Endothelial cell of umbilical vein (primary cell): ENCODE measurements around the gene MAP3K21. TPM values are rescaled to one million over a fixed set of nuclear protein-coding genes. Genes with fewer than 3 reads are reported as not detected.

Experiments used
- BruUV-seq: library from RNA; stranded (reverse); fragments of 400-500 nt; replicated peaks from 2 replicates; lab custom pipeline; 2021; lab: Mats Ljungman, UMichigan
- CTCF ChIA-PET: fragments of 300-600, 350-600 bp; sonication (Branson Sonifier 250); formaldehyde crosslinking; loops from one replicate; lab custom pipeline; 2021; ENCODE audit warnings: antibody characterized with exemption, inconsistent platforms; lab: Charles Lee
- POLR2A ChIA-PET: fragments of 300-600, 350-600 bp; sonication (Branson Sonifier 250); formaldehyde crosslinking; loops from one replicate; lab custom pipeline; 2021; ENCODE audit warnings: antibody characterized with exemption, inconsistent platforms; lab: Charles Lee
- DNase-seq: peaks from one replicate; pipeline ENCODE4 v3.0.0-alpha.2; 2011; ENCODE audit warnings: low read depth, low spot score
- FAIRE-seq: peaks from 2 replicates; lab custom pipeline; 2011; peaks lifted over from hg19 to GRCh38; lab: Jason Lieb, UNC
- H2AFZ ChIP-seq: 2 replicates; pipeline ENCODE4 v1.6.0; 2012; ENCODE audit warnings: low read depth, low read length, control low read depth, inconsistent platforms
- H3K27ac ChIP-seq: 2 replicates; pipeline ENCODE4 v1.5.1; 2011; ENCODE audit warnings: low read depth, mild to moderate bottlenecking, control low read depth, low read length, moderate library complexity; ENCODE audit not compliant: insufficient read depth
- H3K27me3 ChIP-seq, 2 experiments: 2 replicates each; pipeline versions ENCODE4 v1.6.0 to v1.6.1; 2011; ENCODE audit warnings: low read length in 2 of 2, mixed read lengths in 1 of 2; ENCODE audit not compliant: control insufficient read depth in 2 of 2, insufficient read depth in 2 of 2
- H3K36me3 ChIP-seq, 2 experiments: 2 replicates in 1 of 2; 3 replicates in 1 of 2; pipeline ENCODE4 v1.5.1; 2011; ENCODE audit warnings: low read length in 2 of 2, mild to moderate bottlenecking in 1 of 2, moderate library complexity in 1 of 2; ENCODE audit not compliant: control insufficient read depth in 2 of 2, insufficient read depth in 2 of 2; ENCODE audit errors: extremely low read depth in 1 of 2
- H3K4me1 ChIP-seq: 3 replicates; pipeline ENCODE4 v1.5.1; 2011; ENCODE audit warnings: mild to moderate bottlenecking, low read length; ENCODE audit not compliant: control insufficient read depth, insufficient read depth; ENCODE audit errors: extremely low read depth
- H3K4me2 ChIP-seq: 2 replicates; pipeline ENCODE4 v1.6.1; 2011; ENCODE audit warnings: low read length, control low read depth, mixed read lengths; ENCODE audit not compliant: insufficient read depth
- H3K4me3 ChIP-seq, 3 experiments: fragments of 200-600 bp in 1 of 3; sonication (generic), shearing (Covaris generic) in 1 of 3; replicated peaks in 1 of 3; 2 replicates each; pipeline ENCODE4 v1.5.1; 2011 to 2016; ENCODE audit warnings: control low read depth in 3 of 3, low read length in 3 of 3, mild to moderate bottlenecking in 2 of 3, inconsistent platforms in 1 of 3, low read depth in 1 of 3, moderate library complexity in 1 of 3; ENCODE audit not compliant: insufficient read depth in 1 of 3
- H3K79me2 ChIP-seq: 2 replicates; pipeline ENCODE4 v1.6.0; 2012; ENCODE audit warnings: low read length, inconsistent platforms; ENCODE audit not compliant: control insufficient read depth, insufficient read depth
- H3K9ac ChIP-seq: replicated peaks from 2 replicates; pipeline ENCODE3; 2011; ENCODE audit warnings: low read length, control low read depth; ENCODE audit not compliant: insufficient read depth; ENCODE audit errors: extremely low read depth
- H3K9me1 ChIP-seq: replicated peaks from 3 replicates; pipeline ENCODE4 v1.6.0; 2011; ENCODE audit warnings: mild to moderate bottlenecking, low read length; ENCODE audit not compliant: control insufficient read depth, insufficient read depth; ENCODE audit errors: extremely low read depth
- H3K9me3 ChIP-seq: replicated peaks from 2 replicates; pipeline ENCODE4 v1.5.1; 2012; ENCODE audit warnings: low read length, inconsistent platforms; ENCODE audit not compliant: control insufficient read depth, insufficient read depth
- H4K20me1 ChIP-seq: replicated peaks from 2 replicates; pipeline ENCODE3; 2011; ENCODE audit warnings: mild to moderate bottlenecking, low read length; ENCODE audit not compliant: control insufficient read depth, insufficient read depth; ENCODE audit errors: extremely low read depth
- CTCF ChIP-seq, 2 donors: IDR thresholded peaks; 1 replicate in 1 of 2; 2 replicates in 1 of 2; pipeline ENCODE4 v1.5.1; 2011; ENCODE audit warnings: low read length in 2 of 2, mild to moderate bottlenecking in 2 of 2, moderate library complexity in 2 of 2, control low read depth in 1 of 2, inconsistent platforms in 1 of 2, low read depth in 1 of 2; ENCODE audit not compliant: insufficient read depth in 1 of 2; ENCODE audit errors: extremely low read depth in 1 of 2
- EZH2 ChIP-seq: IDR thresholded peaks from 2 replicates; pipeline ENCODE4 v1.6.1; 2012; ENCODE audit warnings: borderline replicate concordance, low read depth, mild to moderate bottlenecking, moderate library complexity, low read length, inconsistent platforms; ENCODE audit not compliant: severe bottlenecking
- FOS ChIP-seq: IDR thresholded peaks from 2 replicates; pipeline ENCODE4 v1.6.1; 2011; ENCODE audit warnings: mild to moderate bottlenecking, low read length, moderate library complexity, borderline replicate concordance; ENCODE audit not compliant: insufficient read depth
- GATA2 ChIP-seq: IDR thresholded peaks from 2 replicates; pipeline ENCODE4 v1.7.0; 2011; ENCODE audit warnings: low read depth, mild to moderate bottlenecking, moderate library complexity, mixed read lengths, low read length; ENCODE audit not compliant: insufficient read length, insufficient read depth
- JUN ChIP-seq: IDR thresholded peaks from 2 replicates; pipeline ENCODE4 v1.6.1; 2011; ENCODE audit warnings: borderline replicate concordance, low read depth; ENCODE audit not compliant: insufficient read length, insufficient read depth
- MAX ChIP-seq: IDR thresholded peaks from 2 replicates; pipeline ENCODE4 v1.6.1; 2011; ENCODE audit not compliant: insufficient read depth, insufficient read length
- MYC ChIP-seq: IDR thresholded peaks from one replicate; pipeline ENCODE4 v1.6.1; 2011; ENCODE audit warnings: mild to moderate bottlenecking, low read depth, low read length
- POLR2A ChIP-seq: IDR thresholded peaks from 2 replicates; pipeline ENCODE4 v1.6.1; 2012; ENCODE audit warnings: low read depth, mild to moderate bottlenecking, control low read depth, low read length
- POLR2AphosphoS5 ChIP-seq: IDR thresholded peaks from 2 replicates; pipeline ENCODE4 v1.6.1; 2012; ENCODE audit warnings: low read depth, mild to moderate bottlenecking, control low read depth, low read length, moderate library complexity; ENCODE audit not compliant: insufficient read depth
- dilution Hi-C: fragments of 300-500 bp; cut with MboI; formaldehyde crosslinking; loops from one replicate; pipeline ENCODE4 v1.15.0; 2019; ENCODE audit warnings: low sequenced_read_pairs; ENCODE audit not compliant: extremely low pct_ligation_motif_present
- intact Hi-C: fragments of 100-400 bp; cut with micrococcal nuclease; formaldehyde crosslinking; loops from one replicate; pipeline ENCODE4 v1.10.0; 2022
- polyA plus RNA-seq, 4 experiments: library from polyadenylated mRNA; depleted of rRNA in 3 of 4; stranded (reverse) in 3 of 4; unstranded in 1 of 4; fragments of >200 nt; gene quantifications; 2 replicates each; pipeline versions ENCODE4 v1.2.1 to v1.2.3, GENCODE V29; 2011 to 2012; ENCODE audit warnings: missing spikeins in 1 of 4
- total RNA-seq: library from RNA; stranded (reverse); gene quantifications from 2 replicates; pipeline ENCODE4 v1.2.3, GENCODE V29; 2021

MAP3K21 gene
- total and polyA plus RNA-seq, 2 donors (not counting 3 experiments of a cell fraction or from before 2014, with no cell fraction given), result 0.65 to 0.95 TPM

GRCh38 chr1:233406994-233407631 is 79.6 kb downstream of the MAP3K21 start:
- DNase-seq (no peak), FAIRE-seq (no peak)
- no peaks in the 10 kb centered on the region for H3K9me3 ChIP-seq
- H3K27ac ChIP-seq, result no peak overlapping the region
- no peaks in the 10 kb centered on the region for H3K4me1 ChIP-seq
- no peak overlapping the region for H3K4me2 ChIP-seq
- dilution Hi-C loops, result no loop called here
- H3K4me3 ChIP-seq, result no peak overlapping the region
- no peaks in the 10 kb centered on the region for H3K36me3 ChIP-seq
- no TSS peak for BruUV-seq
- ChIA-PET CTCF (no interaction called here), POLR2A (no interaction called here)
- no peak overlapping the region for H3K9ac ChIP-seq
- intact Hi-C loops, result no loop called here
- no peaks in the 10 kb centered on the region for H3K9me1 ChIP-seq
- H3K27me3 ChIP-seq, result no peaks in the 10 kb centered on the region
- H2AFZ ChIP-seq, result no peak overlapping the region
- TF ChIP-seq MAX (no peak), JUN (no peak), POLR2AphosphoS5 (no peak), GATA2 (no peak), POLR2A (no peak), FOS (no peak), CTCF (IDR thresholded peaks at IDR 0.05; ENCODE audit: extremely low read depth in 1 of 2, insufficient read depth in 1 of 2, low read depth in 1 of 2, low read length in 2 of 2) (no peak), MYC (no peak), EZH2 (no peak)
- H4K20me1 ChIP-seq, result no peaks in the 10 kb centered on the region
- H3K79me2 ChIP-seq, result no peaks in the 10 kb centered on the region
